Cortex of kidney (tissue), 1 donor: ENCODE measurements around the gene PDE4B.
"Not testable (repeated sequence)": the region's sequence is repeated elsewhere in the genome, so short reads cannot be mapped to it uniquely, and the experiment has no call there.

Experiments
- DNase-seq: peaks from one replicate; lab custom pipeline; 2025; lab: John Stamatoyannopoulos, UW

The PDE4B gene

DNA sequence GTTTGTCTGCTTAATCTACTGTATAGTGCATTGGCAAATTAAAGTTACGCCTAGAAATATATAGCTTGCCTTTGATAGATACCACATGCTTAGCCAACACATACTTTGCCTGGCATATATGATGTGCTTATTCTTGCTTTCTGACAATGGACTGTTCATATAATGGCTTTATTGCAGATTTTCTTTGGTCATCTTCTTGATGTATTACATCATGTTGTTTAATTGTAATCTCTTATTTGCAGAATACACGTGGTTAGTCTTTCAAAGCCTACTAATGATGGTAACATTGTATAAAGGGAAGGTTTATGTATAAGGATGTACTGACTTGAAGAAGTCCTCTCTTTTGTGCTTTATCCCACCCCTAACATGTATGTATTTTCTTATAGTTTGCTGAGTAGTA, 201.5 kb downstream of the PDE4B start:
- no peak for DNase-seq

GRCh38 chr1:65995336-65995735, 202.6 kb downstream of the PDE4B start:
- no peak for DNase-seq

DNA sequence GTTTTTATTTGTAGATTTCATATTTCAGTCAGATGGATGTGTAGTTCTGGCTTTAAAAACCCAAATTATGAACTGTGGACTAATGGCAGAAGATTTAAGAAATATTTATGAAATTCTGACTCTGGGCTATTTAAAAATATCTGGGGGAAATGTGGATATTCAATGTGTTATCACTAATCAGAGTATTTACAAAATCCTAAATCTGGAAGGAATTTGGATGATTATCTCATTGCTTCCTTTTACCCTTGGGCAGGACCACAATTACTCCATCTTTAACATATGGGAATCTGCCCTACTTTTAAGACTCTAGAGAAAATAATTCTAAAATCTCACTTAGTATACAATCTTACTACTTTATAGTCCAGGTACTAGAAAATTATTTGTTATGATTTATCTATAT, 203.2 kb downstream of the PDE4B start:
- no peak for DNase-seq

DNA sequence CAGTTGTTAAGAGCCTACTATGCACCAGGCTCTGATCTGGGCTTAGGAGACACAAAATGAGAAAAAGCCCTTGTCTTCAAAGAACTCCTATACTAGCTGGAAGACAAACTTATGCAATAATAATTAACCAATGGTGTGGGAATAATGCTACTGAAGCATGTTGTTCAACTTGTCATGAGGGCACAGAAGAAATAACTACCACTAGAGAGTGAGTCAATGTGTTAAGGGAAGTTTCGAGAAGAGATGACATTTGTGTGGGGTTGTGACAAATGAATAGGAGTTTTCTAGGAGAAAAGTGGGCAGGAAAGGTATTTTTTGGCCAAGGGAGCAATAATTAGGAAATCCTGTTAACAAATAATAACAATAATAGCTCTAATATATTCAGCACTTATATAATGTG, 205.0 kb downstream of the PDE4B start:
- DNase-seq: no peak

GRCh38 chr1:65998763-65999583, 206.3 kb downstream of the PDE4B start:
- DNase-seq: no peak

DNA sequence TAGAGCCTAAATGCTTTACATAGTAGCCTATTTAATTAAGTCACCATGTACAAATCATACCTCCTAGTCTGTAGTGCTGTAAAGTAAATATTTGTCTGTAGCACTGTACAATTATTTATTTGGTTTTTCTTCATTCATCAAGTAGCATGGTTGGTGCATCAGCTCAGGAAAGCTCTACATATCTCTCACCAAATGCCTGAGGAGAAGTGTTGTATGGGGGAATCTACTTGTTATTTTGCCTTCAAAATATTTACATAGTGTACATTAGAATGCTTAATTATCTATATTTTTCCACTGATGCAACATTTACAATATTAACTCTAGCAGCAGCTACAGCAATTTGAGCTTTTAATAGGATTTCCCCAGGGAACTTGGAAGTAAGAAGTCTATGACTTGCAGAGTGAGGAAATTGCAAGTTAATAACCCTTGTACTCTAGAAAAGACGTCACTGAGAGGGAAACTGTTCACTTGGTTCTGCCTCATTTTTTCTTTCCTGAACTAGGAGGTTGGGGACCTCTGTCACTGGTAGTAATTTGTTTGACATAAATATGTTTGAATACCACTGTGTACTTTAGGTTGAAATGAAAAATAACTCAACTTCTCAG, 207.4 kb downstream of the PDE4B start:
- DNase-seq: no peak

DNA sequence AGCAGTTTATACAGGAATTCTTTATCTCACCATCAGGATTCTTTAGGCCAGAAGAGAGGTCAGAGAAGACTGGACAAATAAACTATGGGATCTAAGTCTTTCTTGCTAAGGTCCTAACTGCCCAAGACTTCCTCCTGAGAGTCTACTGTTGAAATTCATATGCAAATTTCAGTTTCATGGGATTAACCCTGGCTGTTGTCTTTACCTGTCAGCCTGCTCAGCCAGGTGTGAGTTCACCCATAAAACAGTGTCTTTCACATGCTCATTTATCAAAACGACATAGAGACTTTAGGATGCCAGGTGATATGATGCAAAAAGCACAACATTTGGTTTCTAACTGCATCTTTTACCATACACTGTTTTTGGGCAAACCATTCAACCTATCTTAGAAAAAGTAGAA, 211.0 kb downstream of the PDE4B start:
- no peak for DNase-seq

DNA sequence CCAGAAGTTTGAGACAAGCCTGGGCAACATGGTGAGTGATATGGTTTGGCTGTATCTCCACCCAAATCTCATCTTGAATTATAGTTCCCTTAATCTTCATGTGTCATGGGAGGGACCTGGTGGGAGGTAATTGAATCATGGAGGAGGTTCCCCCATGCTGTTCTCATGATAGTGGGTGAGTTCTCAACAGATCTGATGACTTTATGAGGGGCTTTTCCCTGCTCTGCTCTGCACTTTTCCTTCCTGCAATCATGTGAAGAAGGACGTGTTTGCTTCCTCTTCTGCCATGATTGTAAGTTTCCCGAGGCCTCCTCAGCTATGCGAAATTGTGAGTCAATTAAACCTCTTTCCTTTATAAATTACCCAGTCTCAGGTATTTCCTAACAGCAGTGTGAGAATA, 213.8 kb downstream of the PDE4B start:
- DNase-seq: not testable (repeated sequence)

DNA sequence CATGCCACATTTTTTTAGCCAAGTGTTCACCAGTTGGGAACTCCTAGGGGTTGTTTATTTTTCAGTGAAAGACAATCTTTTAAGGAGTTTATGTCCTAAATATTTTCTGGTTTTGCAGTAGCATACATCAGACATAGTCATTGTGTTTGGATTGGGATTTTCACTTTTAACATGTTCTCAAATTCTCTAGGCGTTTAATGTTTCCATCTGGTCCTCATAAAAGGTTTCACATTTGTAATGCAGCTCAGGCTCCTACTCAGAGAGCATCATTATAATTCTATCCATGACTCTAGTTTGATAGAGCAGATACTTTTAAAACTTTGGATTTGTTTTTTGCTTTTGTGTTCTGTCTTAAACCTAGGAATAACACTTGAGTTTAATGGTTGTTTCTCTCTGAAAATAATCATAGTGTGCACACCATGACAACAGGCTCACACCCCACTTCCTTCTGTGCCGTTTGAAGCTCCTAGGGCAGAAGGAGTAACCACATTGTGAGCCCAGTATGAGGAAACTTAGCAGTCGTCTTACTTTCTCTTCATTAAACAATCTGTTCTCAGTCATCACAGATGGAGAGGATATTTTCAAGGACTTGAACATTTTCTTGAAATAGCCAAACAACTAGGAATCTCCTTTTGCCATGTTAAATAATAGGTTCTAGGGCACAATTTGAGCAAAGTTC, 219.6 kb downstream of the PDE4B start:
- no peak for DNase-seq

DNA sequence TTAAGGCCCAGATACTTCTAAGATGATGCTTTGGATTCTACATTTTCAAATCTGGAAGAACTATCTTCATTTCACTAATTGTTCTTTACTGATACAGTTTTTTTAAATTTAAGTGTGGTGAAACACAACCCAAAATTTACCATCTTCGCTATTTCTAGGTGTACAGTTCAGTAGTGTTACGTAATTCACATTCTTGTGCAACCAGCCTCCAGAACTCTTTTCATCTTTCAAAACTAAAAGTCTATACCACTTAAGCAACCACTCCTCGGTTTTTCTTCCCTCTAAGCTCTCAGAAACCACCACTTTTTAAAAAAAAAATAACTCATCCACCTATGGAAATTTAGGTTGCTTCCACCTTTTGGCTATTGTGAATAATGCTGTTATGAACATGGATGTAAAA, 220.7 kb downstream of the PDE4B start:
- no peak for DNase-seq

DNA sequence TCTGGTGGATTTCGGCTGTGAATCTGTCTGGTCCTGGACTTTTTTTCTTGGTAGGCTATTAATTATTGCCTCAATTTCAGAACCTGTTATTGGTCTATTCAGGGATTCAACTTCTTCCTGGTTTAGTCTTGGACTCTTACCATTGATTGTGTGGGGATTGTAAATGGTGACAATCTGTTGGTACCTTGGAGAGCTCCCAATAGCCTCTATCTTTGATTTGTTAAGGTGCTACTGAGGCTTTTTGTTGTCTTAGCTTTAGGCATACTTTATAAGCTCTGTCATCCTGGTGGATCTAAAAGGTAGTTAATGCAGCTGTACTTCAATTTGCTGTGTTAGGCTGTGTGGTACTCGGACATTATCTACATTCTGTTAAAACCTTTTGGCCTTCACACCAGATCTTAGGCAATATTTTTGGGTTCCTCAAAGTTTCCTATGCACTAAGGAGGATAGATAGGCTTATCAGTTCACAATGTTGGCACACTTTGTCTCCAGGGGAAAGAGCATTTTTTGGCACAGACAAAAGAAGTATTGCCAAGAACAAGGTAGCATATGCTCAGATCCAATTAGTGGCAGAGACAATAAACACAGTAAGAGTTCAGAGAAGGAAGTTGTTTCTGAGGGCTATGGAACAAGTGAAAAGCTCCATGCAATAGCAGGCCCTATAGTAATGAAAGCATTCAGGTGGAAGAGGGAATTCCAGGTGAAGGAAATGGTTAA, 230.4 kb downstream of the PDE4B start:
- DNase-seq: no peak

DNA sequence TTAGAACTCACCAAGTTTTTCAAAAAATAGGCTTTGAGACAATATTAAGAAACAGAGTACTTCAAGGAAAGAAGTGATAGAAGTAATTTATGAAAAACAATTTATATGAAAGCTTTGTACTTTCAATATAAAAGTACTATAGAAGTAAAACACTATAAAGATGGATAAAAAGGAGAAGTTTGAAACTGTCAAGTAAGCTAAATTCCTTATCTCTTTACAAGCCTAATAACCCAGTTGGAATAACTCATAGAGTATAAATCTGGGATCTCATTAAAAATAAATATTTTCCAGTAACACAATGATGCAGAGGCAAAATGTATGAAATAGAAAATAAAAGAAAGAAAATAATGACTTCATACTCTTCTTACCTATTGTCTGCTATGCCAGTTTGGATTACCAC, 232.5 kb downstream of the PDE4B start:
- no peak for DNase-seq

GRCh38 chr1:66028035-66028434, 235.3 kb downstream of the PDE4B start:
- DNase-seq: no peak

DNA sequence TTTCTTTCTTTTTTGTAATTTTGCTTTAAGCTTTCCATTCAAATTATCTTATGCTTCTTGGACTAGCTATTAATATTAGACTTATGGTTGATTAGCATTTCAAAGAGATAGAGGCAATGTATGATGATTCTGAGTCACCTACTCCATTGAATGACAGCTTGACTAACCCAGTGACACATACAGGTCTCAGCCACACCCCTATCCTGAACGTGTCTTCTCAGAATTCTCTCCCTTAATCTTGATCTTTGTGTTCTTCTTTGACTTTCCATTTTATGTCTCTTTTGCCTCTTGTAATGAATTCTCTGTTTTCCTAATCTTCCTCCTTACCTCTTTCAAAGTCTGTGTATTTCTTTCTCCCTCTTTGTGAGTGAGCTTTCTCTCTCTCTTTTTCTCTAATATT, 241.1 kb downstream of the PDE4B start:
- no peak for DNase-seq

GRCh38 chr1:66035616-66036245, 243.0 kb downstream of the PDE4B start:
- no peak for DNase-seq

- no peak for DNase-seq
Measured at GRCh38 chr1:66041654-66042053, 249.0 kb downstream of the PDE4B start.

DNA sequence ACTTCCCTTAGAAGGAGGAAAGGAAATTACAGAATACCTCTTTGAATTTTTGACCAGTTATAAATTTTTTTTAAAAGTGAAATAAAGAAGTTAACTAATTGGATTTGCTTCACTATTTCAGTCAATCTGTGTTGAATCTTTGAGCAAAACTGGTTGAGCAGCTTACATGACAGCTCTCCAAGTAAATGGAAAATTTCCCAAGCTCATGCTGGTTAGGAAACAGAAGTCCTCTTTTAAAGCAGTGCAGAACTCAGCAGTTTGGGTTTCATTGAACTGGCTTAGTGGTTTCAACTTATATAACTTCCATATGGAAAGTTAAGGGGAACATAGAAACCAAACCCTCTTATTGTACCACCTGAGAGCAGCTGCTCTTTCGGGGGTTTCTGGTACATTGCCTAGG, 250.5 kb downstream of the PDE4B start:
- DNase-seq: no peak

DNA sequence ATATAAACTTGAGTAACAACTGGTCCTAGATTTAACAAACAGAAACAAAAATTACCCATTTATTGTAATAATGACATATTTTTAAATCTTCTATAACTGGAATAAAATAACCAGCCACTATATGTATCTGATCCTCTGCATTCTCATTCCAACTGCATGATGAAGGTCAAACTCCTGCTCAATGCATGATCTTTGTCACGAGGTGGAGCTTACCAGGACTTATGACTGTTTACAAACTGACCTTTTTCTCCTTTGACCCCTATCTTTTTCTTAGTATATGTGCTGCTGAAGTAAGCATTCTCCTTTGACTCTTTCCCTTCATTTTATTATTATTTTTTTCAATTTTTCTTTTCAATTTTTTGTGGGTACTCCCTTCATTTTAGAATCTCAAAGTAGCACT, 252.2 kb downstream of the PDE4B start:
- no peak for DNase-seq

DNA sequence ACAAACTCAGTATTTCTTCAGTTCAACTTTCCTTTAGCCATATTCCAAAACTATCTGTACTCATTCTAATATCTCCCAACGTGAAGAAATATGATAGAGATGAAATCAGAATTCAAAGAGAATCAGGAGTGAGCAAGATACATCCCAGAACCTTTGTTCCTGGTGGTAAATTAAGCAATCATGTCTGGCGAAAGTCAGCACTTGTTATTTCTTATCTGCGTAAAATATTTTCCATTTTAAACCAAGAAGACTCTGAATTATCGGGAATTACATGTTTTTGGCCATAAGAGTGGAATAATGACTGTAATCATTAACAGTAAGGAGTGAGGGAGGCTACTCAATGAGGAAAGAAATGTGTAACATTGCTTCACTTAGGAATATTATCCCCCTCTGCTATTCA, 253.7 kb downstream of the PDE4B start:
- no peak for DNase-seq

- DNase-seq: no peak
Measured at GRCh38 chr1:66048011-66048410, 255.3 kb downstream of the PDE4B start.

- no peak for DNase-seq
Measured at GRCh38 chr1:66050123-66050522, 257.4 kb downstream of the PDE4B start.

DNA sequence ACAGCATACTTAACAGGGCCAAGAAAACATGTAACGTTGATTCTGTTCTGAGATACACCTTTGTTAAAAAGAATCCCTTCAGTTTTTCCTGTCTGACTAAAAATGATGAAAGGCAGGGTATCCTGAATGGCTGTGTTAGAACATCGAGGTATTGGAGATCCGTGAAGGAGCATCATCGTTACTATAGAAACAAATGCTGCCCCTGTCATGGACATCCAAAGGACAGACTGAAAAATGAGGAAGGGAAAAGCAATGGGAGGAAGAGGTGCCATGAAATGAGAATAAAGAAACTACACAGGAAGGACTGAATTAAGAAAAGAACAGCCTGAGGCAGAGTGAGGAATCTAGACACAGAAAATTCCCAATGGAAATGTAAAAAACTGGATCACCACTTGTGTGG, 257.9 kb downstream of the PDE4B start:
- no peak for DNase-seq
